Tibial nerve (tissue), 4 donors: ENCODE results near the gene MUC2.

ENCODE experiments used
- EP300 ChIP-seq, 2 donors: sonication (generic); formaldehyde crosslinking; IDR thresholded peaks; one replicate each; pipeline ENCODE4 v1.6.1; 2017; ENCODE audit warnings: antibody characterized with exemption in 2 of 2, mild to moderate bottlenecking in 1 of 2
- TF ChIP-seq, protein P1 (sequence below), 5 experiments: fragments of 200-600 bp in 3 of 5; fragments of 450-650 bp in 2 of 5; sonication (generic) in 3 of 5; IDR thresholded peaks; one replicate each; pipeline ENCODE4 v1.5.1; 2016 to 2019; ENCODE audit warnings: antibody characterized with exemption in 5 of 5, mild to moderate bottlenecking in 3 of 5, moderate library complexity in 2 of 5

DNA sequence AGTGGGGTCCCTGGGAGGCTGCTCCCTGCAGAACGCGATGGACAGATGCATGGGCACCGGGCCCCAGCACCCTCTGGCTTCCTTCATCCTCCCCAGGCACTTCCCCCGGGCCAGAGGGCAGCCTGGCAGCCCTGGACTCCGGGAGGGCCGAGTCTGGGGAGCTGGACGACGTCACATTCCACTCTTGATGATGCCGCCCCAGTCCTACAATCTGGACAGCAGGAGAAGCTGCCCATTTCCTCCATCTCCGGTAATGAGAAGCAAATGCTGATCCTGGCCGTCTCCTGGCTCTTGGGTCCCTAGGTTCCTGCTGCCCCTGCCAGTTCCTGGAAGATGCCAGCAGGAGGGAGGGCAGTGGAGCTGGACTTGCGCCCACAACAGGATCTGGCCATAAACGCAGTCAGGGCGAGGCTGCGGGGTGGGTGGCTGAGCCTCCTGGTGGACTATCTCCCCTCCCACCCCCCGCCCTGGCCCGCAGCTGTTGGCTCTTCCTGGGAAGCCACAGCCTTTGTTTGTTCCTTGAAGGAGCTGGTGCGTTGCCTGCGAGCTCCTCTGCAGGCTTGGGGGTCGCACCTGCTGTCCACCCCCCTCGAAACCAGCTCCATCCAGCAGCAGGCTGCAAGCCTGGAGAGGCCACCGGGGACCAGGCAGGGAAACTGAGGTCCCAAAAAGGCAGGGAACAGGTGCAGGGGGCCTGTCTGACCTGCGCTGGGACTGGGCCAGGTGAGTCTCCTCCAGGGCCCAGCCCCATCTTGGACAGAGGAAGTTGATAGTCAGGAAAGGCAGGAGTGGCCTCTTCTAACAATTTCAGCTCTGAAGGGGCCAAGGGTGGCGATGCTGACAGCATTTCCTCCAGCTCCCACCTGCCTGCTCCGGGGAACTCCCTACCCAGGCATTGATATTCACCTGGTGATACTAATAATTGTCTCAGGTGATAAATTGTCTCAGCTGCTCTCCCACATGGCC is 20.2 kb upstream of the MUC2 start:
- TF ChIP-seq, protein P1, sequence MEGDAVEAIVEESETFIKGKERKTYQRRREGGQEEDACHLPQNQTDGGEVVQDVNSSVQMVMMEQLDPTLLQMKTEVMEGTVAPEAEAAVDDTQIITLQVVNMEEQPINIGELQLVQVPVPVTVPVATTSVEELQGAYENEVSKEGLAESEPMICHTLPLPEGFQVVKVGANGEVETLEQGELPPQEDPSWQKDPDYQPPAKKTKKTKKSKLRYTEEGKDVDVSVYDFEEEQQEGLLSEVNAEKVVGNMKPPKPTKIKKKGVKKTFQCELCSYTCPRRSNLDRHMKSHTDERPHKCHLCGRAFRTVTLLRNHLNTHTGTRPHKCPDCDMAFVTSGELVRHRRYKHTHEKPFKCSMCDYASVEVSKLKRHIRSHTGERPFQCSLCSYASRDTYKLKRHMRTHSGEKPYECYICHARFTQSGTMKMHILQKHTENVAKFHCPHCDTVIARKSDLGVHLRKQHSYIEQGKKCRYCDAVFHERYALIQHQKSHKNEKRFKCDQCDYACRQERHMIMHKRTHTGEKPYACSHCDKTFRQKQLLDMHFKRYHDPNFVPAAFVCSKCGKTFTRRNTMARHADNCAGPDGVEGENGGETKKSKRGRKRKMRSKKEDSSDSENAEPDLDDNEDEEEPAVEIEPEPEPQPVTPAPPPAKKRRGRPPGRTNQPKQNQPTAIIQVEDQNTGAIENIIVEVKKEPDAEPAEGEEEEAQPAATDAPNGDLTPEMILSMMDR (IDR thresholded peaks at IDR 0.05) = no peak
- TF ChIP-seq EP300 (IDR thresholded peaks at IDR 0.05) = no peak
